Measurements from ENCODE around the gene CFAP68.
"Not testable (repeated sequence)": the region's sequence is repeated elsewhere in the genome, so short reads cannot be mapped to it uniquely, and the experiment has no call there.

Gene CFAP68

DNA sequence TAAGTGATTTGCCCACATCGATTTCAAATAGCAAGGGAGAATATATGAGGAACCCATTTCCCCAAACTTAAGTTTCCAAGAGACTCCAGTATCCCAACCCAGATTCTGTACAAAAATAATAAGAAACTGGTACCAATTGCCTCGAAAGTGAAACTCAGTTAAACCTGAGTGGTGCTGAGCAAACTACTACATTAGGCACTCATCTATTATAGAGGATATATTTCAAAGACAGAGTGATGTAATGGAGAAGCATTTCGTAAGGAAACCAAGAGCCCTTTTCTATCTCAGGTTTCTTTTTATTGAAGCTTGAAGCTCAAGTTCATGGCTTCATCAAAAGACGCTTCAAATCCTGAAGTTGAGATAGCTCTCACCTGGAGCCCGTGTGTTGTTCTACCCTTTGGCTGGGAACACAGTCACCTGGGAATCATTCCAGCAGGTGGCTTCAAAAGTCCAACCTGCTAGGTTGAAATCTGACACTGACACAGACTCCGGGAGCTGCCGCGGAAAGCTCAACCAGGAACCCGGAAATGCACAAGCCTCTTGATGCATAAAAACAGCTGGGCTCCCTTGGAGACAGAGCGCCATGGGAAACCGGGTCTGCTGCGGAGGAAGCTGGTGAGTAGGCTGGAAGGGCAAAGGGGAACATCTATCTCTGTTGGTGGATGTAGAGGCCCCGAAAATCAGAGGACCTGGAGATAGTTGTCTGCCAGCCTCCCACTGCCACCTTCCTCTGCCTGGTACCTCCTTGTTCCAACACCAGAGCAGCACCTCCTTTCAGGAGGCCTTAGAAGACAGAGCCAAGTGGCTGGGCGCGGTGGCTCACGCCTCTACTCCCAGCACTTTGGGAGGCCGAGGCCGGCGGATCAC is 39.3 kb downstream of the CFAP68 start, which contains the start of gene C11orf52:
TSS of gene C11orf52 (plus strand) at position 524 of the 867 bp plus-strand sequence. CDS start at position 584, 60 bp downstream.
- DNase-seq (ENCODE audit: low spot score), result no peak

DNA sequence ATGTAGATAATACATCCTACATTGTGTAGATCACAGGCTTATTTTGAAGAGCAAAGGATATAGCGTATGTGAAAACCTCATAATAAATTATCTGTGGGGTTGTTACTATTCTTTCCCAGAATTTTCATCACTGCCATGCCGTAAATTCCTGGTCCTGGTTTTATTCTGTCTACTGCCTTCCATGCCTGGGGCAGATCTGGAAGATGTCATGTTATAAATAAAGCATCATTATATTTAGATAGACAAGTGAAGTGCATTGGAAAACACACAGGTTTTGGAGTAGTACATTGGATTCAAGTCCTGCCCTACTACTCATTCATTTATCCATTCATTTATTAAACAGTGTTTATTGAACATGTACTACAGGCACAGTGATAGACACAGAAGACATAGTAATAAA is 41.6 kb downstream of the CFAP68 start:
- DNase-seq (ENCODE audit: low spot score), result no peak

- DNase-seq (ENCODE audit: low spot score), result no peak
These were observed 42.3 kb downstream of the CFAP68 start for GRCh38 chr11:111921541-111922230.

GRCh38 chr11:111922803-111923202 is 43.5 kb downstream of the CFAP68 start:
- DNase-seq (ENCODE audit: low spot score), result no peak

- no peak for DNase-seq (ENCODE audit: low spot score)
These were observed 44.0 kb downstream of the CFAP68 start for GRCh38 chr11:111923351-111923788.

DNA sequence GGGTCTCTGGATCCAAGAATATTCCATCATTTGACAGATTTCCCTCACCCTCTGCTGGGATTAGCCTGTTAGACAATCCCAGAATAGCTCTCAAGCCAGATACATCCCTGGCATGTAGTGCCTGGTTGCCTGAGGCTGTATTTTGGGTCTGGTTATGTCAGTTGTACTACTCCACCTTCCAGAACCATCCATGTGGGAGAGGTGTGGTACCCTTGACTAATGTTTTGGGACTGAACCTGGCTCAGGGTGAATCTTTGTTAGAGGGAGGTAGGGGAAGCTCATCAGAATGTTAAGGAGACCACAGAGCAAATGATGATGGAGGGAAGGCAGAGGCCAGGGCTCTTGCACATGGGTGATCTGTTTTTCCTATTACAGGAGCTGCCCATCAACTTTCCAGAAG is 44.6 kb downstream of the CFAP68 start:
- DNase-seq (ENCODE audit: low spot score), result no peak

GRCh38 chr11:111925953-111926352 is 46.6 kb downstream of the CFAP68 start:
- no peak for DNase-seq (ENCODE audit: low spot score)

GRCh38 chr11:111926505-111927391 is 47.4 kb downstream of the CFAP68 start:
- DNase-seq (ENCODE audit: low spot score), result peak; percentile 95

- DNase-seq (ENCODE audit: low spot score), result no peak
These were observed 51.1 kb downstream of the CFAP68 start for GRCh38 chr11:111930472-111930871.

- no peak for DNase-seq (ENCODE audit: low spot score)
These were observed 53.2 kb downstream of the CFAP68 start for GRCh38 chr11:111932611-111932950.

DNA sequence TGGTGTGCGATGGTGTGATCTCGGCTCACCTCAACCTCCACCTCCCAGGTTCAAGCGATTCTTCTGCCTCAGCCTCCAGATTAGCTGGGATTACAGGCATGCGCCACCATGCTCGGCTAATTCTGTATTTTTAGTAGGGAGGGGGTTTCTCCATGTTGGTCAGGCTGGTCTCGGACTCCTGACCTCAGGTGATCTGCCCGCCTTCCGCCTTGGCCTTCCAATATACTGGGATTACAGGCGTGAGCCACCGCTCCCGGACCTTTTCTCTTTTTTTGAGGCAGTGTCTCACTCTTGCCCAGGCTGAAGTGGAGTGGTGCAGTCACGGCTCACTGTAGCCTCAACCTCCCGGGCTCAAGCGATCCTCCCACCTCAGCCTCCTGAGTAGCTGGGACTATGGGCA is 53.8 kb downstream of the CFAP68 start:
- not testable (repeated sequence) for DNase-seq (ENCODE audit: low spot score)

GRCh38 chr11:111933872-111934271 is 54.5 kb downstream of the CFAP68 start:
- no peak for DNase-seq (ENCODE audit: low spot score)

GRCh38 chr11:111934306-111934705 is 55.0 kb downstream of the CFAP68 start:
- no peak for DNase-seq (ENCODE audit: low spot score)
